ENCODE measurements around the gene GAPDH.

GAPDH gene

DNA sequence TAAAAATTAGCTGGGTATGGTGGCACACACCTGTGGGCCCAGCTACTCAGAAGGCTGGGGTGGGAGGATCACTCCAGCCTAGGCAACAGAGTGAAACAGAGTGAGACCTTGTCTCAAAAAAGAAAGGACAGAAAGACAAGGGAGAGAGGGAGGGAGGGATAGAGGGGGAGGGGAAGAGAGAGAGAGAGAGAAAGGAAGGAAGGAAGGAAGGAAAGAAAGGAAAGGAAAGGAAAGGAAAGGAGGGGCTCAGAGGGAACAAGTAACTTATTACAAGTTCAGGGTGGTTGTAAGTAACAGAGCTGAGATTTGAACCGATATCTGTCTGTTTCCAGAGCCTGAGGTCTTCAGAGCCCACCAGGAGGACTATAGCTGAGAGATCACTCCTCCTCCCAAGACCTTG, 13.2 kb downstream of the GAPDH start:
- H3K4me3 ChIP-seq (ENCODE audit: low read depth, low read length): no peak overlapping the region
- H3K27me3 ChIP-seq (ENCODE audit: insufficient read depth, low read depth, severe bottlenecking): no peaks in the 10 kb centered on the region
- peaks cover 72% of the 10 kb centered on the region for H3K36me3 ChIP-seq
- DNase-seq: no peak
- H3K27ac ChIP-seq: no peak overlapping the region
- TF ChIP-seq, protein P1, sequence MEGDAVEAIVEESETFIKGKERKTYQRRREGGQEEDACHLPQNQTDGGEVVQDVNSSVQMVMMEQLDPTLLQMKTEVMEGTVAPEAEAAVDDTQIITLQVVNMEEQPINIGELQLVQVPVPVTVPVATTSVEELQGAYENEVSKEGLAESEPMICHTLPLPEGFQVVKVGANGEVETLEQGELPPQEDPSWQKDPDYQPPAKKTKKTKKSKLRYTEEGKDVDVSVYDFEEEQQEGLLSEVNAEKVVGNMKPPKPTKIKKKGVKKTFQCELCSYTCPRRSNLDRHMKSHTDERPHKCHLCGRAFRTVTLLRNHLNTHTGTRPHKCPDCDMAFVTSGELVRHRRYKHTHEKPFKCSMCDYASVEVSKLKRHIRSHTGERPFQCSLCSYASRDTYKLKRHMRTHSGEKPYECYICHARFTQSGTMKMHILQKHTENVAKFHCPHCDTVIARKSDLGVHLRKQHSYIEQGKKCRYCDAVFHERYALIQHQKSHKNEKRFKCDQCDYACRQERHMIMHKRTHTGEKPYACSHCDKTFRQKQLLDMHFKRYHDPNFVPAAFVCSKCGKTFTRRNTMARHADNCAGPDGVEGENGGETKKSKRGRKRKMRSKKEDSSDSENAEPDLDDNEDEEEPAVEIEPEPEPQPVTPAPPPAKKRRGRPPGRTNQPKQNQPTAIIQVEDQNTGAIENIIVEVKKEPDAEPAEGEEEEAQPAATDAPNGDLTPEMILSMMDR (IDR thresholded peaks at IDR 0.05; ENCODE audit: low read depth, low read length): no peak
- no peaks in the 10 kb centered on the region for H3K9me3 ChIP-seq (ENCODE audit: severe bottlenecking)

DNA sequence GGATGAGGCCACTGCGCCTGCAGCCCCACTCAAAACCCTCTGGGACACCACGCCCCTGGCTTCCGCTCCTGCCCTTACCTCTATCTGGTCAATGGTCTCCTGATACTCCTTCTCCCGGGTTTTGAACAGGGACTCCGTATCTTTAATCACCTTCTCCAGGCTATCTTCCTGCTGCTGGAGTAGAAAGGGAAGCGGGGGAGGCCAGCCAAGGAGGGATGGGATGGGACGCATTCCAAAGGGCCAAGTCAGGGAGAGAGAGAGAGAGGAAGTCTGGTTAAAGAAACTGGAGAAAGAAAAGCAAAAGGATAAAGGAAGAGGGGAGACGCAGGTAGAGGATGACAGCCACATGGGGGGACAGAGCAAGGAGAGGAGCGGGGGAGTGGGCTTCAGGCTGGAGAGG, 13.7 kb downstream of the GAPDH start:
- no peak overlapping the region for H3K4me3 ChIP-seq (ENCODE audit: low read depth, low read length)

DNA sequence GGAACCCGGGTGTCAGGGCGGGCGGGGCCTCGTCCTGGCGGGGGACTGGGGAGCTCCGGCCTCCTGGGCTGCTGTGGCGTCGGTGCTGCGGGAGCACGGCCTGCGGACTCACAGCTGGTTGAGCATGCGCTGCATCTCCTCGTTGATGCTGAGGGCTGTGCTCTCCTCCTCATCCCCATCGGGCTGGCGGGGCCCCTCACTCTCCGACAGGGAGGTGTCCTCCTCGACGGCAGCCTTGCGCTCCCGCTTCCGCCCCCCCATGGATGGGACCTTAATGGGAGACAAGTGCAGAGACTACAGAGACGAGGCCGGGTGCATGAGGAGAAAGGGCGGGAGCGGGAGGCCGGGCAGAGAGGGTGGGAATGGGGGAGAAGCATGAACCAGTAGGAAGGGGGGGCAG, 14.2 kb downstream of the GAPDH start:
- TF ChIP-seq, protein P1 (IDR thresholded peaks at IDR 0.05; ENCODE audit: low read depth, low read length): no peak
- no peaks in the 10 kb centered on the region for H3K27me3 ChIP-seq (ENCODE audit: insufficient read depth, low read depth, severe bottlenecking)
- DNase-seq: no peak
- H3K9me3 ChIP-seq (ENCODE audit: severe bottlenecking): no peaks in the 10 kb centered on the region
- no peak overlapping the region for H3K27ac ChIP-seq
- peaks cover 75% of the 10 kb centered on the region for H3K36me3 ChIP-seq
- no peak overlapping the region for H3K4me3 ChIP-seq (ENCODE audit: low read depth, low read length)

More for the DNA sequence above, 13.7 kb downstream of the GAPDH start:
- no peaks in the 10 kb centered on the region for H3K9me3 ChIP-seq (ENCODE audit: severe bottlenecking)
- H3K27me3 ChIP-seq (ENCODE audit: insufficient read depth, low read depth, severe bottlenecking): no peaks in the 10 kb centered on the region
- no peak overlapping the region for H3K27ac ChIP-seq
- no peak for DNase-seq
- TF ChIP-seq, protein P1 (IDR thresholded peaks at IDR 0.05; ENCODE audit: low read depth, low read length): no peak
- peaks cover 72% of the 10 kb centered on the region for H3K36me3 ChIP-seq

DNA sequence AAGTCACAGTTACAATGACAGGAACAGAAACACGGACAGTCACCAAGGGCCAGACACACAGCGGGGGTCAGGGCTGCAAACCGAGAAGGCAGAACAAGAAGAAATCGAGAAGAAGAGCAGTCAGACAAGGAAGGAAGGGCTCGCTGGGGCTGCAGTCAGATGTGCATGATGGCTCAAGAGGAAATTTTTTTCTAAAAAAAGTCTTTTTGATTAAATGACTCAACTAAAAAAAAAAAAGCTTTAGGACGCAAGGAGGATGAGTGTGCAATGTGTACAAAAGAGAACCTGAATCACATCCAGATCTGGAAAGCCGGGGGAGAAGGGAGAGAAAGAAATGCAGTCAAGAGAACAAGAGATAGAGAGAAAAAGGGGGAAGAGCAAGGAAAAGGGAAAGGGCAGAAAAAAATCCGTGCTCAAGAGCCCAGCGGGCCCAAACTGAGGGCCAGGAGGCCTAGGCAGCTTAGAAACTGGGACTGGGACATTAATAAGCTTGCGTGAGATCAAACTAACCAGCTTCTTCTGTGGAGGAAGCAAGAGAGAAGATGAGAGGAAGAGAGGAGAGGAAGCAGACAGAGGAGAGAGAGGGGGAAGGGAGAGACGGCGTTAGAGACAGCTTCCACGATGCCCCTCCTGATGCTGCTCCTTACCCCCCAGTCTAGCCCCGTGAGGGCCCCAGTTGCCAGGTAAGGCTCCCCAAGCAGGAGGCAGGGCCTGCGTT, 14.8 kb downstream of the GAPDH start:
- Histone ChIP-seq H3K4me3 (ENCODE audit: low read depth, low read length) (no peak overlapping the region), H3K9me3 (ENCODE audit: severe bottlenecking) (no peaks in the 10 kb centered on the region), H3K36me3 (peaks cover 74% of the 10 kb centered on the region), H3K27ac (no peak overlapping the region), H3K27me3 (ENCODE audit: insufficient read depth, low read depth, severe bottlenecking) (no peaks in the 10 kb centered on the region)
- TF ChIP-seq, protein P1 (IDR thresholded peaks at IDR 0.05; ENCODE audit: low read depth, low read length): no peak
- DNase-seq: no peak

DNA sequence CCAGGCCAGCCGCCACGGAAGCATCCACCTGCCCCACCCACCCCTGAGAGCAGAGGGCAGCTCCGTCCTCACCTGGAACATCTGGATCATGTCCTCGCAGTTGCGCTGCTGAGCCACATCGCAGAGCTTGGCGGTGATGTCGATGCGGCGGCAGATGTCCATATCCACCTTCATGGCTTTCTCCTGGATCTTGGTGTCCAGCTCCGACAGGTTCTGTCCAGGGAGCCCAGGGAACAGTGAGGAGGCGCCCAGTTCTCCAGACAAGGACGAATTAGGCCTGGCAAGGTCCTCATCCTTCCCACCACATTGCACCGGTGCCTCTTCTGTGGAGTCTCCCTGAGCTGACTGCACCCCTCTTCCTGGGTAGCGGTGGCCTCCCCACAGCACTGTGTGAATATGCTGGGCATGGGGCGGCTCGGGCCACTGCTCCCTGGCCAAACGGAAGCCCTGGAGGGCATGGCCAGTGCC, 15.4 kb downstream of the GAPDH start:
- DNase-seq: no peak
- TF ChIP-seq, protein P1 (IDR thresholded peaks at IDR 0.05; ENCODE audit: low read depth, low read length): no peak
- Histone ChIP-seq H3K27ac (no peak overlapping the region), H3K4me3 (ENCODE audit: low read depth, low read length) (no peak overlapping the region), H3K9me3 (ENCODE audit: severe bottlenecking) (no peaks in the 10 kb centered on the region), H3K27me3 (ENCODE audit: insufficient read depth, low read depth, severe bottlenecking) (no peaks in the 10 kb centered on the region), H3K36me3 (peaks cover 69% of the 10 kb centered on the region)

Measured in WERI-Rb-1 (cell line).